ENCODE results near the gene BMX.

DNA sequence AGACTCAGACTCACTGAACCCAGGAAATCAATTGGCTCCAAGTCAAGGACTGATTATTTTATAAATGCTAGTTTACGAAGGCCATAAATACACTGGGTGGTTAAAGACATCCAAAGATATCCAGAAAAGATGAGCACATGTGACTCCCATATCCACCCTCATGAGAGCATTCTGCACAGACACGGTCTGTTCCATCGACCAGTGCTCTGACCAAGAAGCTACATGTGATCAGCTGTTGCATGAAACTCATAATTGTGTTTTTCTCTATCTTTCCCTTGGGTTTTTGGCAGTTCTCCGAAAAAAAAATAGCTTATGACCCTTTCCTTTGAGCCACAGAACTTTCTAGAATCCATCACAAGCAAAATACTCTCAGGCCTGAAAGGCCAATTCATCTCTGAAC lies 4.8 kb upstream of the BMX start:
- TF ChIP-seq, protein P1, sequence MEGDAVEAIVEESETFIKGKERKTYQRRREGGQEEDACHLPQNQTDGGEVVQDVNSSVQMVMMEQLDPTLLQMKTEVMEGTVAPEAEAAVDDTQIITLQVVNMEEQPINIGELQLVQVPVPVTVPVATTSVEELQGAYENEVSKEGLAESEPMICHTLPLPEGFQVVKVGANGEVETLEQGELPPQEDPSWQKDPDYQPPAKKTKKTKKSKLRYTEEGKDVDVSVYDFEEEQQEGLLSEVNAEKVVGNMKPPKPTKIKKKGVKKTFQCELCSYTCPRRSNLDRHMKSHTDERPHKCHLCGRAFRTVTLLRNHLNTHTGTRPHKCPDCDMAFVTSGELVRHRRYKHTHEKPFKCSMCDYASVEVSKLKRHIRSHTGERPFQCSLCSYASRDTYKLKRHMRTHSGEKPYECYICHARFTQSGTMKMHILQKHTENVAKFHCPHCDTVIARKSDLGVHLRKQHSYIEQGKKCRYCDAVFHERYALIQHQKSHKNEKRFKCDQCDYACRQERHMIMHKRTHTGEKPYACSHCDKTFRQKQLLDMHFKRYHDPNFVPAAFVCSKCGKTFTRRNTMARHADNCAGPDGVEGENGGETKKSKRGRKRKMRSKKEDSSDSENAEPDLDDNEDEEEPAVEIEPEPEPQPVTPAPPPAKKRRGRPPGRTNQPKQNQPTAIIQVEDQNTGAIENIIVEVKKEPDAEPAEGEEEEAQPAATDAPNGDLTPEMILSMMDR (conservative IDR thresholded peaks at IDR 0.05 in 1 of 2, IDR thresholded peaks at IDR 0.05 in 1 of 2; ENCODE audit: low read depth in 1 of 2, low read length in 2 of 2): no peak
- no peak for TF ChIP-seq EZH2 (IDR thresholded peaks at IDR 0.05; ENCODE audit: low read length, missing control alignments)
